ENCODE results near the gene TSSC4. TPM values are rescaled to one million over a fixed set of nuclear protein-coding genes. Genes with fewer than 3 reads are reported as not detected.

TSSC4 gene
- total RNA-seq, 2 donors from 2014 or later, result 26.7 to 40.3 TPM

GRCh38 chr11:2446590-2447252 is 46.2 kb downstream of the TSSC4 start:
- Histone ChIP-seq H3K27ac (peak overlapping the region; percentile 25 to 62), H3K36me3 (no peaks in the 10 kb centered on the region), H3K4me1 (peaks cover 0 to 52% of the 10 kb centered on the region in 2 donors), H3K4me3 (peak overlapping the region in 1 of 2 donors; percentile 54), H3K27me3 (no peaks in the 10 kb centered on the region), H3K9me3 (no peaks in the 10 kb centered on the region)
- DNase-seq (ENCODE audit: low spot score), result no peak
- TF ChIP-seq CTCF (IDR thresholded peaks at IDR 0.05), result no peak

DNA sequence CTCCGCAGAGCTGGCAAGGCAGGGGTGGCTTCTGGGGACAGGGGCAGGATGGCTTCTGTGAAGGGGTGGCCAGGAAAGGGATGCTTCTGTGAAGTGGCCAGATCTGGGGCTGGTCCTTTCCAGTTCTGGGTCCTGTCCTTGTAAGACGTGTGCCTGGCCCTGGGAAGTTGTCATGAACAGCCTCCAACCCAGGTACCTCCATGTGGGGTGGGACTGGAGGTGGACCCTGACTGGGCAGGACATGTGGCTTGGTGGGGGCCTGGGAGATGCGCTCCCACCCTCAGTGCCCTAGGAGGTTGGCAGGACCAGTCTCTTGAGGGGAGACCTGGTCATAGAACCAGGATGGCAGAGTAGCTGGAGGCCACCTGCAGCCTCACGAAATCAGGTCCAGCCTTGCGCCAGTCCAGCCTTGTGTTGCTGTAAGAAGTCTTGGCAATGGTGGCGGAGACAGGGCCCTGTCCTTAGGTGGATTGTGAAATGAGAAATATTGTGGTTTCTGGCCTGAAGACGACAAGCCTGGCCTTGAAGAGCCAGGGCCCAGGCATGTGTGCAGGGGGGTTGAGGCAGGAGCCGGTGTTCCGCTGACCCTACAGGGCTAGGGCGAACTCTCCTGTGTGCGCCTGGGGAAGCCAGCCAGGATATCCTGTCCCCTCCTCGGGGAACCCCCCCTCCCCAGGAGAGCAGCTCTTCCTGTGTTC is 46.9 kb downstream of the TSSC4 start:
- Histone ChIP-seq H3K4me3 (no peak overlapping the region), H3K27me3 (no peaks in the 10 kb centered on the region), H3K27ac (no peak overlapping the region), H3K36me3 (no peaks in the 10 kb centered on the region), H3K4me1 (peaks cover 0 to 52% of the 10 kb centered on the region in 2 donors), H3K9me3 (no peaks in the 10 kb centered on the region)
- DNase-seq (ENCODE audit: low spot score), result no peak
- no peak for TF ChIP-seq CTCF (IDR thresholded peaks at IDR 0.05)

DNA sequence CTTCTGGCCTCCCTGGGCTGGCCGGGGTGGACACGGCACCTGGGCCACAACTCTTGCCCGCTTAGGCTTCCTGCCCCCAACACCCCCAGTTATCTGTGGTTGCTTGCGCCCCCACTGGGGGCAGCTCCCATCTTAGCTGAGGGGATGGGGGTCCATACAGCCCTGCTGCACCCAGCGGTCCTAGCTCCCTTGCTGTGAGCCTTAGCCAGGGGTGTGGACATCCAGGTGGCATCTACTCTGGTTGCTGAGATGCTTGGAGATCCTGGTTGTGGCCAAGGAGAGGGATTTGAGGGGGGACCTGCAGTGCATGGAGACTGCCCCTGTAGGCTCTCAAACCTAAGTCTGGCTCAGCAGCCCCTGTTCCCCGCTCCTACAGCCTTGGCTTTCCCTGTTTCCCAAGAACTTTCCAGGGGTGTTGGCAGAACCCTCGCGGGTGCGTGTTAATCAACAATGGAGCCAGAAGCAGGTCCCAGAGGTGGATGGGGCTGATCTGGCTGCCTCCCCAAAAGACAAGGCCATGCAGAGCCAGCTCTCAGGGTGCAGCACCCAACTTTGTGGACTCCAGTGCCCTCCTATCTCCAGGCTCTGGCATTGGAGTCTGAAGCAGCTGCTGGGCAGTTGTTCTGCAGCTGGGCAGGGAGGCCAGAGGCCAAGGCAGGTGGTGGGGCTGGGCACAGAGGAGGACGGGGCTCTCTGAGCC is 47.6 kb downstream of the TSSC4 start:
- Histone ChIP-seq H3K36me3 (no peaks in the 10 kb centered on the region), H3K9me3 (no peaks in the 10 kb centered on the region), H3K4me1 (peaks cover 0 to 52% of the 10 kb centered on the region in 2 donors), H3K4me3 (no peak overlapping the region), H3K27ac (no peak overlapping the region), H3K27me3 (no peaks in the 10 kb centered on the region)
- no peak for DNase-seq (ENCODE audit: low spot score)
- TF ChIP-seq CTCF (IDR thresholded peaks at IDR 0.05), result no peak

- H3K27ac ChIP-seq, result peak overlapping the region; percentile 48
- H3K9me3 ChIP-seq, result no peaks in the 10 kb centered on the region
- H3K27me3 ChIP-seq, result no peaks in the 10 kb centered on the region
- no peak for DNase-seq (ENCODE audit: low spot score)
- H3K4me3 ChIP-seq, result no peak overlapping the region
- peaks cover 0 to 48% of the 10 kb centered on the region in 2 donors for H3K4me1 ChIP-seq
- H3K36me3 ChIP-seq, result no peaks in the 10 kb centered on the region
- no peak for TF ChIP-seq CTCF (IDR thresholded peaks at IDR 0.05)
Observed at GRCh38 chr11:2448661-2449547, 48.4 kb downstream of the TSSC4 start.

DNA sequence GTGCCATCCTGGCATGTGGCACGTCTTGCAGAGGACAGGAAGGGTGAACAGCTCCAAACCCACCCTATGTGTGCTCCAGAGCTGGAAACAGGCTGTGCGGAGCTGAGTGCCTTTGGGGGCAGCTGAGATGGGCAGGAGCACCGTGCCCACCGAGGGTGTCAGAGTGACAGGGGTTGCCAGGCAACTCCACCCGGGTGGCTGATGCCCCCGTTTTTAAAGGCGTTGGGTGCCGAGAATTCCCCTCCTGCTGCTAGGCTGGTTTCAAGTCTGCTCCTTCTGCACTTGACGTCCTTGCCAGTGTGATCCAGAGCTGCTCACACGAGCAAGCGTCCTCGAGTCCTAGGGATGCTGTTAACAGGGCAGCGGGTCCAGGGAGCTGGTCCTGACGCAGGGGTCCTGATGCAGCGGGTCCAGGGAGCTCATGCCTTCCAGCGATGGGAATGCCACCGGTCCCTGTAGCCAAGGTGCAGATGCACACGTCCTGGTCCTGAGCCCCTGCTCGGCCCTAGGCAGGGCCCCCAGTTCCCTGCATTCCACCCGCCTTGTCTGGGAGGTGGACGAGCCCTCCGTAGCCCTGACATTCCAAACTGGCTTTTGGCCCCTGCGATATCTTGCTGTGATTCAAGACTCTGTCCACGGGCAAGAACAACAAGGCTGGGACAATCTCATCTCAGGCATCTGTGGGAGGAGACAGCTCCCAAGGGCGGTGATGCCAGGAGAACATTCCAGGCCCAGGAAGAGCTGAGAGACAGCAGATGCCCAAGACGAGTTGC is 49.2 kb downstream of the TSSC4 start:
- DNase-seq (ENCODE audit: low spot score), result no peak
- H3K4me1 ChIP-seq, result peaks cover 0 to 43% of the 10 kb centered on the region in 2 donors
- H3K4me3 ChIP-seq, result no peak overlapping the region
- H3K27ac ChIP-seq, result peak overlapping the region; percentile 14 to 48
- H3K36me3 ChIP-seq, result no peaks in the 10 kb centered on the region
- TF ChIP-seq CTCF (IDR thresholded peaks at IDR 0.05), result no peak
- no peaks in the 10 kb centered on the region for H3K27me3 ChIP-seq
- H3K9me3 ChIP-seq, result no peaks in the 10 kb centered on the region
